Cardiac fibroblast (primary cell): ENCODE data around the gene LTBP2.

ENCODE experiments used
- DNase-seq, 2 donors: peaks; one replicate each; pipeline versions ENCODE4 v3.0.0 to v3.0.0-alpha.2; 2010; ENCODE audit warnings: low read depth in 2 of 2
- H3K4me3 ChIP-seq, 2 donors: replicated peaks in 1 of 2; 1 replicate in 1 of 2; 2 replicates in 1 of 2; pipeline ENCODE4 v1.5.1; 2011; ENCODE audit warnings: low read depth in 2 of 2, low read length in 2 of 2, mild to moderate bottlenecking in 2 of 2, moderate library complexity in 1 of 2
- CTCF ChIP-seq: IDR thresholded peaks from one replicate; pipeline ENCODE4 v1.5.1; 2011; ENCODE audit warnings: low read depth, mild to moderate bottlenecking, low read length, inconsistent platforms

The LTBP2 gene

GRCh38 chr14:74503291-74503937, 108.6 kb downstream of the LTBP2 start:
- no peak for DNase-seq
- H3K4me3 ChIP-seq, result no peak overlapping the region
- no peak for TF ChIP-seq CTCF

- DNase-seq, result peak; percentile 44 to 64
- TF ChIP-seq CTCF, result peak; percentile 39
- H3K4me3 ChIP-seq, result no peak overlapping the region
Measured at GRCh38 chr14:74502236-74503019, 109.6 kb downstream of the LTBP2 start.

- TF ChIP-seq CTCF, result no peak
- DNase-seq, result no peak
Measured at GRCh38 chr14:74501691-74502090, 110.3 kb downstream of the LTBP2 start.

GRCh38 chr14:74501135-74501614, 110.9 kb downstream of the LTBP2 start:
- TF ChIP-seq CTCF, result peak; percentile 79
- peak; percentile 72 to 88 for DNase-seq
- H3K4me3 ChIP-seq, result no peak overlapping the region

More at GRCh38 chr14:74501691-74502090, 110.3 kb downstream of the LTBP2 start:
- H3K4me3 ChIP-seq, result no peak overlapping the region

- TF ChIP-seq CTCF, result no peak
- no peak overlapping the region for H3K4me3 ChIP-seq
- no peak for DNase-seq
Measured at GRCh38 chr14:74500417-74501134, 111.5 kb downstream of the LTBP2 start.

- no peak overlapping the region for H3K4me3 ChIP-seq
- TF ChIP-seq CTCF, result no peak
- peak in 1 of 2 donors; percentile 21 for DNase-seq
Measured at GRCh38 chr14:74495356-74495755, 116.7 kb downstream of the LTBP2 start.
